ENCODE results near the gene ART4.

The ART4 gene

DNA sequence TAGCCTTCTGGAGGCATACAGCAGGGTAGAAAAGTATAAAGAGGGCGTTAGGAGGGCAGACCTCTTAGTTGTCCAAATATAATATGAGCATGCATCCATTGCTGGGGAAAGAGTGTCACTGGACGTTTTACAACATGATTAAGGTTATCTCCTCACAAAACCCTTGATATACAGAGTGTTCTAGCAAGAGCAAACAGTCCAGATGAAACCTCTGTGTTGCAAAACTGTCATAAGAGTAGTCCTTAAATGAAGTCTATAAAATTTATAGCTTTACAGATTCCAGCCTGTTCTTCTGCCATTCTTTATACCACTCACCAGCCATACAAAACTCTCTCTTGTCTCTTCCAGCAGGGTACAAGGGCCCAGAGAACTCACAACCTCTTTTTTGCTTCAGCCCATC is 61.8 kb downstream of the ART4 start:
- Mint-ChIP-seq H3K4me1 (ENCODE audit: low read depth in 2 of 2) (peaks cover 4 to 5% of the 10 kb centered on the region in 2 donors), H3K27ac (no peak overlapping the region), H3K27me3 (no peaks in the 10 kb centered on the region), H3K36me3 (ENCODE audit: insufficient read depth) (peaks cover 25% of the 10 kb centered on the region), H3K4me3 (no peak overlapping the region), H3K9me3 (no peaks in the 10 kb centered on the region)
- no peak for ATAC-seq (replicated peaks)
- DNase-seq: no peak

DNA sequence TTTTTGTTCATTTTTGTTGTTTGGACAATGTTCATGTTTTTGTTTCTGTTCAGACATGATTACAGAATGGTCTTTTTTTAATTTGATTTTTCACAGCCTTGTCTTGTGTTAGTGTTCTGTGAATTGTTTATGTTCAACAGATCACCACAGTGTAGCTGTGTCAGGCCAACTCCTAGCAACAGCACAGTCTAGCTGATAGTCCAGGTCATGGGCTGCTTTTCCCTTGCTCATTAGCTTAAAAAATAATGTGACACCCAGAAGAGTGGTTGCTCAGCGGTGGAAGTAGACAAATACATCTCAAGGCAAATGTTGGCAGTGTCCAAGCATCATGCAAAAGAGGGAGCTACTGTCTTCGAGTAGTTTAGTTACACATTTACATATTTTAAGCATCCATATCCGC is 62.5 kb downstream of the ART4 start:
- Mint-ChIP-seq H3K36me3 (ENCODE audit: insufficient read depth) (peaks cover 18% of the 10 kb centered on the region), H3K9me3 (no peaks in the 10 kb centered on the region), H3K27me3 (no peaks in the 10 kb centered on the region), H3K4me3 (no peak overlapping the region), H3K27ac (no peak overlapping the region), H3K4me1 (ENCODE audit: low read depth in 2 of 2) (peaks cover 10 to 12% of the 10 kb centered on the region in 2 donors)
- ATAC-seq (replicated peaks) (no peak), DNase-seq (no peak)

DNA sequence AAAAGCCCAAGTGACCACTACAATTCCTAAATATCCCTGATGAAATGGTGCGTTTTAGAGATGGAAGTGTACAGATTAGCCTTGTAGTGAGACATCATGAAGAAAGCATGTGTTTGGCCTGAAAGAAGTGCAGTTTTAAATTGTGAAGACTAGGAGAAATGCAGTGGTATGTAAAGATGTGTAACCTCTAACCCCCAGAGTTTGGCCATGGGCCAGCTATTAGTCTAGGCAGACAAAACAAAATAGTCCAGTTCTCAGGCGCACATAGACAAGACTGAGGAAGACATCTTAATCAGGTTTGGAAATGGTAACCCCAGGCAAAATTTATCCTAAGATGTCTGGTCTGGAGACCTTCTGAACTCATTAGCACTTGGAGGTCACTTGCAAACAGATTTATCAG is 63.5 kb downstream of the ART4 start:
- H3K4me1 Mint-ChIP-seq (ENCODE audit: low read depth in 2 of 2): peaks cover 19 to 22% of the 10 kb centered on the region in 2 donors
- no peak overlapping the region for H3K4me3 Mint-ChIP-seq
- no peak for DNase-seq
- H3K27me3 Mint-ChIP-seq: no peaks in the 10 kb centered on the region
- H3K27ac Mint-ChIP-seq: no peak overlapping the region
- no peak for ATAC-seq (replicated peaks)
- no peaks in the 10 kb centered on the region for H3K9me3 Mint-ChIP-seq
- peaks cover 12% of the 10 kb centered on the region for H3K36me3 Mint-ChIP-seq (ENCODE audit: insufficient read depth)

DNA sequence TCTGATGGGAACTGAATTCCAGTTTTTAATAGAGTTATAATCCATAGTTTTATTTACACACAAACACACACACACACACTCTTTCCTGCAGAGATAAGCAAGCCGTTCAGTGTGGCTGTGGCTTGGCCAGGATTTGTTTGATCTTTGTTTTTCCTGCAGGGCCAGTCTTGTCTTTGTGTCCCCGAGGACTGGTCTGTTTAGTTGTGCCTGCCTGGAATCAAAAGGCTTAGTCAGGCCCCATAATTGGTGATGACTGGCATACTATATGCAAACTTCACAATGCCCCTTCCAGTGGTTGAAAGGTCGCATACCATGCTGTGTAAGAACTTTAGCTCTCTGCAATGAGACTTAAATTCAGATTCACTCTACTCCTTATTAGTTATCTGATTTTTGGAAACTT is 66.1 kb downstream of the ART4 start:
- DNase-seq: no peak
- ATAC-seq (replicated peaks): no peak
- Mint-ChIP-seq H3K27me3 (no peaks in the 10 kb centered on the region), H3K4me3 (no peak overlapping the region), H3K9me3 (no peaks in the 10 kb centered on the region), H3K27ac (no peak overlapping the region), H3K4me1 (ENCODE audit: low read depth in 2 of 2) (peaks cover 28 to 37% of the 10 kb centered on the region in 2 donors), H3K36me3 (ENCODE audit: insufficient read depth) (peaks cover 24% of the 10 kb centered on the region)

DNA sequence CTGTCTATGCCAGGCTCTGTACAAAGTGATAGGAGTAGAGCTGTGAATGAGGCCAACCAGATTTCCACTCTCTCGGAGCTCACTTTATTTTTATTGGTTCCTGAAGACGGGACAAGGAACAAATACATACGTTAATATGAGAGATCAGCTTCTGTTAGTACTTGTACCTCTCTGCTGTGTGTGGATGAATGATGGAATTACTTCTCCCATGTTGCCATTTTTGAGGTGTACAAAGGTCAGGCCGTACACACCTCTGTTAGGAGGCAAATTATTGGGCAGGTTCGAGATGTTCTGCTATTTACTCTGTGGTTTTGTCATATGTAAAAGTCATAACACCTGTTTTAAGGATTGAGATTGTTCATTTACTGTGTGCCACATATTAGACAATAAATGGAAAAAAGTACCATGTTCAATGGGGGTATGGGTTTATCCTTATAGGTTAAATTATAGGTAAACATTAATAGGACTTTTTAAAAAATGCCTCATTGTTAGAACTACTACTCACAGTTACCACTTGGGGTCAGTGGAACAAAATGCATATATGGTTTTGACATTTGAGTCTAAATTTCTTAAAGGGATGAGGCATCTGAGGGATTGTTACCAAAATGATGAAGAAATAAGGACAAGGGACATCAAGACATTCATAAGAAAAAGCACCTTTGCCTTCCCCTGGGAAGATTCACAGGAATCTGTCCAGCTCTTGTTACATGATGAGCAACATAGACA is 66.9 kb downstream of the ART4 start:
- peak overlapping the region in 1 of 2 donors; percentile 99 for H3K4me3 Mint-ChIP-seq
- no peaks in the 10 kb centered on the region for H3K9me3 Mint-ChIP-seq
- ATAC-seq (replicated peaks): no peak
- peaks cover 33 to 44% of the 10 kb centered on the region in 2 donors for H3K4me1 Mint-ChIP-seq (ENCODE audit: low read depth in 2 of 2)
- peaks cover 32% of the 10 kb centered on the region for H3K36me3 Mint-ChIP-seq (ENCODE audit: insufficient read depth)
- H3K27me3 Mint-ChIP-seq: no peaks in the 10 kb centered on the region
- H3K27ac Mint-ChIP-seq: peak overlapping the region in 1 of 2 donors; percentile 97
- no peak for DNase-seq

GRCh38 chr12:14775636-14775980 is 67.7 kb downstream of the ART4 start:
- Mint-ChIP-seq H3K9me3 (no peaks in the 10 kb centered on the region), H3K4me1 (ENCODE audit: low read depth in 2 of 2) (peaks cover 38 to 51% of the 10 kb centered on the region in 2 donors), H3K36me3 (ENCODE audit: insufficient read depth) (peaks cover 40% of the 10 kb centered on the region), H3K27ac (peak overlapping the region; percentile 96 to 97), H3K27me3 (no peaks in the 10 kb centered on the region), H3K4me3 (peak overlapping the region; percentile 98 to 99)
- ATAC-seq (replicated peaks): no peak
- no peak for DNase-seq

Measured in effector memory CD8-positive, alpha-beta T cell (primary cell).